Measurements from ENCODE around the gene TIE1.

The TIE1 gene

DNA sequence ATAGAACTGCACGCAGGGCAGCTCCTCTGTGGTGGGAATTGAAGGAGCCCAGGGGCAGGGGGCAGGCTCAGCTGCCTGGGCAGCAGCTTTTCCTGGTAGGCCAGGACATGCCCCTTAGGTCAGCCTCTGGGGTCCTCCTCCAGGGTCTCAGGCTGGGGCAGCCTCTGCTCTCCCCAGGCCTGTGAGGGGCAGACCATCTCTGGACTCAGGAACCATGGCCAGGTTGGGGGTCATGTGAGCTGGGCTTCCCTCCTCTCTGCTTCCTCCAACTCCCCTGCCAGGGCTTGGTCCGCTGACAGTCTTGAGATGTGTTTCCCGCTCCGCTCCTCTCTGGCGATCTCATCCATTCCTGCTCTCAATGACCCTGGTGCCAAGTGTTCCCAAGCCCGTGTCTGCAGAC lies 21.1 kb upstream of the TIE1 start:
- Histone ChIP-seq H3K27me3 (replicated peaks in 2 of 5; ENCODE audit: control insufficient read depth in 4 of 5, insufficient read depth in 5 of 5, low read length in 4 of 5) (peaks cover 0 to 2% (median 0%) of the 10 kb centered on the region in 5 experiments), H3K4me1 (ENCODE audit: control extremely low read depth in 1 of 4, control insufficient read depth in 4 of 4, insufficient read depth in 4 of 4, low read length in 3 of 4) (peaks cover 0 to 6% (median under 1%) of the 10 kb centered on the region in 4 experiments), H3K27ac (ENCODE audit: insufficient read depth in 1 of 2, low read depth in 1 of 2, low read length in 2 of 2, poor library complexity in 1 of 2, severe bottlenecking in 2 of 2) (no peak overlapping the region), H3K36me3 (ENCODE audit: control insufficient read depth in 4 of 4, insufficient read depth in 4 of 4, low read length in 3 of 4) (no peaks in the 10 kb centered on the region), H3K4me3 (ENCODE audit: control insufficient read depth in 1 of 7, extremely low read depth in 1 of 7, insufficient read depth in 4 of 7, low read depth in 2 of 7, low read length in 6 of 7) (no peak overlapping the region), H3K9me3 (ENCODE audit: control extremely low read depth in 1 of 5, control insufficient read depth in 4 of 5, insufficient read depth in 2 of 5, low read depth in 1 of 5, low read length in 4 of 5) (no peaks in the 10 kb centered on the region)
- no peak for DNase-seq
- CTCF ChIA-PET: interaction anchor here (1.0 kb wide), 1 partner anchor 12 kb away, joined by 3 read pairs; no protein-coding TSS in a partner anchor
- 98% methylated on average over 6 of the region's 6 CpGs for WGBS (ENCODE audit: insufficient coverage)
- POLR2A ChIA-PET: no interaction called here

DNA sequence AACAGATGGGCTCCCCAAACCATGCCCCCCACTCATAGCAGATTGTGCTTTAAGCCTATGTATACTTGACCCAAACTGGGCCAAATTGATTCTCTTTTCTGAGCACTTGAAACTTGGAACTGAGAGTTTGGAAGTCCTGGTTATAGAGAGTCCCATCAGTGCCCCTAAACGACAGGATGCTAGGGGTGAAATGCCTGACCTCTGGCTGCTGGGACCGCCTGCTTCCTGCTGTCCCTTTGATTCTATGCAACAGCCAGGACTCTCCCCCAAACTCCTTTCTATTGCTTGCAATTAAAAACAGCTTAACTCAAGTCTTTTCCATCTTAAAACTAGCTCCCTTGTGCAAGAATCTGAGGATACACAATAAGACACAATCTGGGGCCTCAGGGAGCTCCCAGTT lies 20.1 kb upstream of the TIE1 start:
- no peak overlapping the region for H3K27ac ChIP-seq (ENCODE audit: insufficient read depth in 1 of 2, low read depth in 1 of 2, low read length in 2 of 2, poor library complexity in 1 of 2, severe bottlenecking in 2 of 2)
- ChIA-PET CTCF (interaction anchor here (1.0 to 1.4 kb wide), 2 partner anchors 49 to 62 kb away, joined by 3 read pairs; no protein-coding TSS in a partner anchor), POLR2A (no interaction called here)
- WGBS (ENCODE audit: insufficient coverage): 85% methylated on average over 2 of the region's 2 CpGs
- no peaks in the 10 kb centered on the region for H3K36me3 ChIP-seq (ENCODE audit: control insufficient read depth in 4 of 4, insufficient read depth in 4 of 4, low read length in 3 of 4)
- no peaks in the 10 kb centered on the region for H3K9me3 ChIP-seq (ENCODE audit: control extremely low read depth in 1 of 5, control insufficient read depth in 4 of 5, insufficient read depth in 2 of 5, low read depth in 1 of 5, low read length in 4 of 5)
- no peak overlapping the region for H3K4me3 ChIP-seq (ENCODE audit: control insufficient read depth in 1 of 7, extremely low read depth in 1 of 7, insufficient read depth in 4 of 7, low read depth in 2 of 7, low read length in 6 of 7)
- H3K27me3 ChIP-seq (replicated peaks in 2 of 5; ENCODE audit: control insufficient read depth in 4 of 5, insufficient read depth in 5 of 5, low read length in 4 of 5): peaks cover 0 to 2% (median 0%) of the 10 kb centered on the region in 5 experiments
- H3K4me1 ChIP-seq (ENCODE audit: control extremely low read depth in 1 of 4, control insufficient read depth in 4 of 4, insufficient read depth in 4 of 4, low read length in 3 of 4): peaks cover 0 to 6% (median 0%) of the 10 kb centered on the region in 4 experiments
- no peak for DNase-seq

DNA sequence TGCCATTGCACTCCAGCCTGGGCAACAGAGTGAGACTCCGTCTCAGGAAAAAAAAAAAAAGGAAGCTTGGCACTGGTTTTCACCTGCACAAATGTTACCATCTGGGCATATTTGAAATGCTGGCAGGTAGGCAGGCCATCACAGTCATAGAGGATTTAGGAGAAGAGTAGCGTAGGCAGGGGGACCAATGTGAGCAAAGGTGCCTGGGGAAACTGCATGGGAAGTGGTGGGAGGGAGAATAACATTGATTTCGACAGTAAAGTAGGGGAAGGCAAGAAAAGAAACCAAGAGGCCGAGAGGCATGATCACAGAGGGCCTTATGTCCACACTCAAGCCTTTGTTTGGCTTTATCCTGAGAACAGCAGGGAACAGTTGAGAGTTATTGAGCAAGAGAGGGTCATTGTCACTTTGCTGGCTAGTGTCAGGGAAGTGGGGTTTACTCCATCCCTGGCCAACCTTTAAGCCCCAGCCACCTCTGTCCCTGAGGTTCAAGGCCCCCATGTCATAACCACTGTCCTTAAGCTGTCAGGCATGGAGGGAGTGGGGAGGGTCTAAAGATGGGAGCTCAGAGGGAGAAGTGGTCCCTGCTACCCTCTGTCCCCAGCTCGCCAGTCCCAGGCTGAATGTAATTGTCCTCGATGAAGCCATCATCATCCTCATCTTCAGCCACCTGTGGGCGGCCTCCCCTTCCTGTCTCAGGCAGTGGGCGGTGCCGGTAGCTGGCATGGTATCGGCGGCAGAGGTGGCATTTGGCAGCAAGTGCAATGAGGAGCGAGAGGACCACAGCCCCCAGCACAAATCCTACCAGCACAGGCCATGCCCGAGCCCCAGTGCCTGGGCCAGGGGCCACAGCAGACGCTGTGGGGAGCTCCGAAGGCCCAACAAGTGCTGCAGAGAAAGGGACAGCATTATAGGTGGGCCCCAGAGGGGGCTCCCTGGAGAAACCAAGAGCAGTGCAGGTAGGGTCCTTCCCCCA lies 18.3 kb upstream of the TIE1 start:
- Histone ChIP-seq H3K36me3 (ENCODE audit: control insufficient read depth in 4 of 4, insufficient read depth in 4 of 4, low read length in 3 of 4) (no peaks in the 10 kb centered on the region), H3K27ac (ENCODE audit: insufficient read depth in 1 of 2, low read depth in 1 of 2, low read length in 2 of 2, poor library complexity in 1 of 2, severe bottlenecking in 2 of 2) (no peak overlapping the region), H3K27me3 (replicated peaks in 2 of 5; ENCODE audit: control insufficient read depth in 4 of 5, insufficient read depth in 5 of 5, low read length in 4 of 5) (no peaks in the 10 kb centered on the region), H3K9me3 (ENCODE audit: control extremely low read depth in 1 of 5, control insufficient read depth in 4 of 5, insufficient read depth in 2 of 5, low read depth in 1 of 5, low read length in 4 of 5) (no peaks in the 10 kb centered on the region), H3K4me1 (ENCODE audit: control extremely low read depth in 1 of 4, control insufficient read depth in 4 of 4, insufficient read depth in 4 of 4, low read length in 3 of 4) (peaks cover 0 to 6% (median 0%) of the 10 kb centered on the region in 4 experiments), H3K4me3 (ENCODE audit: control insufficient read depth in 1 of 7, extremely low read depth in 1 of 7, insufficient read depth in 4 of 7, low read depth in 2 of 7, low read length in 6 of 7) (no peak overlapping the region)
- ChIA-PET CTCF (no interaction called here), POLR2A (no interaction called here)
- DNase-seq: no peak
- WGBS (ENCODE audit: insufficient coverage): 96% methylated on average over 11 of the region's 15 CpGs

DNA sequence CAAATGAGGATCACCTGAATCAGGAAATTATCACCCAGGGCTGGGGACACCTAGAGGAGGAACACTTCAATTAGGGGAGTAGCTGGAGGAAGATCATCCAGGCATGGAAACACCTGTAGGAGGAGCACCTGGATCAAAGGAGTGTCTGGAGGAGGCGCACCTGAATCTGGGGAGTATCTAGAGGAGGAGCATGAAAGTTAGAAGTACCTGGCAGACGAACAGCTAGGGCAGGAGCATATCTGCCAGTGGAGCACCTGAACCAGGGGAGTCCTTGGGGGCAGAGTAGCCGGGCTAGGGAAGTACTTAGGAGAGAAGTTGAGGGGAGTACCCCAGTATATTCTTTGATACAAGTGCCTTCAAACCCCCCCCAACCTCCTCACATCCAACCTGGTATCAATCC lies 16.7 kb upstream of the TIE1 start:
- Histone ChIP-seq H3K27me3 (replicated peaks in 2 of 5; ENCODE audit: control insufficient read depth in 4 of 5, insufficient read depth in 5 of 5, low read length in 4 of 5) (no peaks in the 10 kb centered on the region), H3K9me3 (ENCODE audit: control extremely low read depth in 1 of 5, control insufficient read depth in 4 of 5, insufficient read depth in 2 of 5, low read depth in 1 of 5, low read length in 4 of 5) (no peaks in the 10 kb centered on the region), H3K4me1 (ENCODE audit: control extremely low read depth in 1 of 4, control insufficient read depth in 4 of 4, insufficient read depth in 4 of 4, low read length in 3 of 4) (peaks cover 0 to 6% (median 0%) of the 10 kb centered on the region in 4 experiments), H3K27ac (ENCODE audit: insufficient read depth in 1 of 2, low read depth in 1 of 2, low read length in 2 of 2, poor library complexity in 1 of 2, severe bottlenecking in 2 of 2) (no peak overlapping the region), H3K4me3 (ENCODE audit: control insufficient read depth in 1 of 7, extremely low read depth in 1 of 7, insufficient read depth in 4 of 7, low read depth in 2 of 7, low read length in 6 of 7) (no peak overlapping the region), H3K36me3 (ENCODE audit: control insufficient read depth in 4 of 4, insufficient read depth in 4 of 4, low read length in 3 of 4) (no peaks in the 10 kb centered on the region)
- ChIA-PET CTCF (interaction anchor here (1.2 to 2.0 kb wide), 2 partner anchors 9 to 10 kb away, joined by 3 to 6 read pairs; no protein-coding TSS in a partner anchor), POLR2A (interaction anchor here (0.6 kb wide), 1 partner anchor 124 kb away, joined by 3 read pairs; no protein-coding TSS in a partner anchor)
- DNase-seq: no peak
- WGBS (ENCODE audit: insufficient coverage): 100% methylated on average over 2 of the region's 3 CpGs

DNA sequence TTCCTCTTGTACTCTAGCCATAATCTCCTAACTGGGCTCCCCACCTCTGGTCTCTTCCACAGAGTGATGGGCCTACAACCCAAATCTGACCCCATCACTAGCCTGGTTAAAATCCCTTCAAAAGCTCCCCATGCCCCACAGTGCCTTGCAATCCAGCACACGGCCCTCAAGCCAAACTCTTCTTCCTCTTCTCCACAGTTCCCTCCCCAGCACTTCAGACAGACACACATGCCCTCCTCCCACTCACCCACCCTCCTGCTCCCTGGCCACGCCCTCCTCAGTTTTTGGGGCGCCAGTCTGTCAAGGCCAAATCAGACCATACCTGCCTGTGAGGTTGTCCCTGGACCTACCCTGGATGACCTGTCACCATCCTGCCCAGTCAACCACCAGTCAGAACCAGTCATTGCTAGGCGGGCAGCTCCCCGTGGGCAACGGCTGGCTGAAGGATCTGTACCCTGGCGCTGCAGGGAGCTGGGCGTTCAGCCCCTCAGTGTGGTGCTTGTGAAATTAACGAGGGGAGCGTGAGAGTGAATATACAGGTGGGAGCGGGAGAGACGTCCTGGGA lies 16.2 kb upstream of the TIE1 start:
- WGBS (ENCODE audit: insufficient coverage): 91% methylated on average over 12 of the region's 12 CpGs
- ChIA-PET CTCF (interaction anchor here (1.2 to 2.0 kb wide), 2 partner anchors 9 to 10 kb away, joined by 3 to 6 read pairs; no protein-coding TSS in a partner anchor), POLR2A (interaction anchor here (0.6 kb wide), 1 partner anchor 124 kb away, joined by 3 read pairs; no protein-coding TSS in a partner anchor)
- DNase-seq: no peak
- Histone ChIP-seq H3K27ac (ENCODE audit: insufficient read depth in 1 of 2, low read depth in 1 of 2, low read length in 2 of 2, poor library complexity in 1 of 2, severe bottlenecking in 2 of 2) (no peak overlapping the region), H3K27me3 (replicated peaks in 2 of 5; ENCODE audit: control insufficient read depth in 4 of 5, insufficient read depth in 5 of 5, low read length in 4 of 5) (no peaks in the 10 kb centered on the region), H3K4me3 (ENCODE audit: control insufficient read depth in 1 of 7, extremely low read depth in 1 of 7, insufficient read depth in 4 of 7, low read depth in 2 of 7, low read length in 6 of 7) (no peak overlapping the region), H3K36me3 (ENCODE audit: control insufficient read depth in 4 of 4, insufficient read depth in 4 of 4, low read length in 3 of 4) (no peaks in the 10 kb centered on the region), H3K9me3 (ENCODE audit: control extremely low read depth in 1 of 5, control insufficient read depth in 4 of 5, insufficient read depth in 2 of 5, low read depth in 1 of 5, low read length in 4 of 5) (no peaks in the 10 kb centered on the region), H3K4me1 (ENCODE audit: control extremely low read depth in 1 of 4, control insufficient read depth in 4 of 4, insufficient read depth in 4 of 4, low read length in 3 of 4) (peaks cover 0 to 6% (median 0%) of the 10 kb centered on the region in 4 experiments)

DNA sequence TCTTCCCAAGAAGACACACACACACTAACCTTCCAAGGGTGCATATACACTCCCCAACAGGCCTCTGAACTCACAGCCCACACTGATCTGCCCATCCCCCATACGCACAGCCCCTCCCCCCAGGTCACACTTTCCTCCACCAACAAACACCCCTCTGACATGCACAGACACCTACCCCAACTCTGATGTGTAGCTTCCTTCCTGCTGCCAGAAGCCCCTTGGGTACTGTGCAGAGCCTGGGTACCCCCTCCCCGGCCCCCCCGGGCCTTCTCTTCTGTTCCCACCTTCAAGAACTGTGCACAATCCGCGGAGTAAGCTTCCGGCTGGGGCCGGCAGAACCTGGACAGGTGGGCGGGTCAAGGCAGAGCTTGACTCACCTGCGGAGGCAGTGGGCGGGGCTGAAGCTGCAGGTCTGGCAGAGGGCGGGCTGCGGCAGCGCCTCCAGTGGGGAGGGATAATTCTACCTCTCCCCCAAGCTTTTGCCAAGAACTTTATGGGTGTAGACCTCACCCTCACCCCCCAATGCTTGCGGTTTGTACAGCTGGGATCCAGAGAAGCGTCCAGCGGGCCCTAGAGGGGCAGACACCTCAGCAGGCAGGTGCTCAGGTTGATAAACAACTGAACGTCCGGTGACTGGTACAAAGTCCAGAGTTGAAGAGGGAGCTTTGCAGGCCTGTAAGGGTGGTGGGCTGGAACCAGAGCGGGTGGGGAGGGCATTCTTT lies 15.4 kb upstream of the TIE1 start, which contains the start of gene C1orf210:
Gene C1orf210 (minus strand): TSS at position 313 of the 722 bp plus-strand sequence. CDS start 2,311 bp downstream, outside the sequence.
- ChIA-PET CTCF (interaction anchor here (2.0 kb wide), 1 partner anchor 9 kb away, joined by 6 read pairs; no protein-coding TSS in a partner anchor), POLR2A (no interaction called here)
- no peak for DNase-seq
- H3K36me3 ChIP-seq (ENCODE audit: control insufficient read depth in 4 of 4, insufficient read depth in 4 of 4, low read length in 3 of 4): no peaks in the 10 kb centered on the region
- no peaks in the 10 kb centered on the region for H3K9me3 ChIP-seq (ENCODE audit: control extremely low read depth in 1 of 5, control insufficient read depth in 4 of 5, insufficient read depth in 2 of 5, low read depth in 1 of 5, low read length in 4 of 5)
- no peak within 1 kb of the TSS for H3K27ac ChIP-seq (ENCODE audit: insufficient read depth in 1 of 2, low read depth in 1 of 2, low read length in 2 of 2, poor library complexity in 1 of 2, severe bottlenecking in 2 of 2)
- WGBS (ENCODE audit: insufficient coverage): 95% methylated on average over 11 of the region's 19 CpGs
- H3K4me1 ChIP-seq (ENCODE audit: control extremely low read depth in 1 of 4, control insufficient read depth in 4 of 4, insufficient read depth in 4 of 4, low read length in 3 of 4): peaks cover 0 to 6% (median 0%) of the 10 kb centered on the region in 4 experiments
- no peak within 1 kb of the TSS for H3K4me3 ChIP-seq (ENCODE audit: control insufficient read depth in 1 of 7, extremely low read depth in 1 of 7, insufficient read depth in 4 of 7, low read depth in 2 of 7, low read length in 6 of 7)
- no peaks in the 10 kb centered on the region for H3K27me3 ChIP-seq (replicated peaks in 2 of 5; ENCODE audit: control insufficient read depth in 4 of 5, insufficient read depth in 5 of 5, low read length in 4 of 5)

Data from common myeloid progenitor, CD34-positive (primary cell).